GM12878 (cell line): ENCODE measurements around the gene LDLRAD4. TPM values are rescaled to one million over a fixed set of nuclear protein-coding genes. Genes with fewer than 3 reads are reported as not detected.

Source experiments
- ATAC-seq: fragments of 200-7000 bp; cut with Tn5 transposase; 3 replicates; pipeline ENCODE4 v1.9.1; 2020; ENCODE audit warnings: mild to moderate bottlenecking, moderate library complexity
- BruUV-seq: library from RNA; stranded (reverse); fragments of 400-500 nt; replicated peaks from 2 replicates; lab custom pipeline; 2021; lab: Mats Ljungman, UMichigan
- CTCF ChIA-PET: fragments of 300-600 bp; sonication (Branson Sonifier 250); formaldehyde crosslinking; extraction: SDS; loops from one replicate; lab custom pipeline; 2021; ENCODE audit warnings: inconsistent platforms; lab: Yijun Ruan, JAX
- POLR2A ChIA-PET: fragments of 350-600 bp; formaldehyde crosslinking; extraction: SDS; loops from one replicate; lab custom pipeline; 2021; ENCODE audit warnings: inconsistent platforms; lab: Charles Lee
- RAD21 ChIA-PET: fragments of 300-600 bp; sonication (Branson Sonifier 250); formaldehyde crosslinking; loops from one replicate; lab custom pipeline; 2023; ENCODE audit warnings: antibody characterized with exemption; ENCODE audit not compliant: unreplicated experiment; lab: Charles Lee
- SMC1A ChIA-PET: fragments of 300-600 bp; sonication (Branson Sonifier 250); formaldehyde crosslinking; loops from one replicate; lab custom pipeline; 2023; ENCODE audit not compliant: unreplicated experiment, uncharacterized antibody; lab: Charles Lee
- DNase-seq: peaks from one replicate; pipeline ENCODE4 v3.0.0-alpha.2; 2011; ENCODE audit warnings: low read depth, low spot score
- FAIRE-seq: peaks from 3 replicates; lab custom pipeline; 2011; peaks lifted over from hg19 to GRCh38; lab: Jason Lieb, UNC
- H2AFZ ChIP-seq: 2 replicates; pipeline ENCODE4 v1.6.0; 2011; ENCODE audit warnings: low read depth, low read length, control low read depth; ENCODE audit not compliant: control insufficient read depth
- H3K27ac ChIP-seq: 2 replicates; pipeline ENCODE4 v1.5.1; 2011; ENCODE audit warnings: control low read depth; ENCODE audit not compliant: control insufficient read depth, insufficient read depth
- H3K27me3 ChIP-seq, 2 experiments: replicated peaks in 1 of 2; 2 replicates each; pipeline versions ENCODE4 v1.6.0 to v1.6.1; 2011; ENCODE audit warnings: low read length in 1 of 2; ENCODE audit not compliant: control insufficient read depth in 2 of 2, insufficient read depth in 2 of 2
- H3K36me3 ChIP-seq, 2 experiments: 2 replicates each; pipeline ENCODE4 v1.5.1; 2011; ENCODE audit warnings: low read length in 1 of 2; ENCODE audit not compliant: control insufficient read depth in 2 of 2, insufficient read depth in 2 of 2
- H3K4me1 ChIP-seq: 2 replicates; pipeline ENCODE4 v1.6.1; 2011; ENCODE audit warnings: mild to moderate bottlenecking, low read length, moderate library complexity, mixed read lengths; ENCODE audit not compliant: control insufficient read depth, insufficient read depth
- H3K4me2 ChIP-seq: 2 replicates; pipeline ENCODE4 v1.6.0; 2011; ENCODE audit warnings: control low read depth; ENCODE audit not compliant: control insufficient read depth, insufficient read depth
- H3K4me3 ChIP-seq: fragments of 200-600 bp; sonication (generic); 2 replicates; pipeline ENCODE4 v1.5.1; 2016
- H3K79me2 ChIP-seq: 2 replicates; pipeline ENCODE4 v1.6.0; 2011; ENCODE audit warnings: low read length; ENCODE audit not compliant: control insufficient read depth, insufficient read depth
- H3K9ac ChIP-seq: 2 replicates; pipeline ENCODE4 v1.8.0; 2011; ENCODE audit warnings: low read length, control low read depth, mixed read lengths; ENCODE audit not compliant: control insufficient read depth, insufficient read depth
- H3K9me3 ChIP-seq: replicated peaks from 3 replicates; pipeline ENCODE4 v1.5.1; 2011; ENCODE audit warnings: mild to moderate bottlenecking, low read length; ENCODE audit not compliant: control insufficient read depth, insufficient read depth
- H4K20me1 ChIP-seq: 2 replicates; pipeline ENCODE4 v1.6.0; 2011; ENCODE audit not compliant: control insufficient read depth, insufficient read depth
- ASH2L ChIP-seq: fragments of 300-600, 200-600 bp; sonication (generic); IDR thresholded peaks from 2 replicates; pipeline ENCODE4 v1.6.1; 2017; ENCODE audit warnings: low read depth, mild to moderate bottlenecking, borderline replicate concordance
- CREM ChIP-seq: IDR thresholded peaks from 2 replicates; pipeline ENCODE4 v1.6.1; 2014; ENCODE audit warnings: antibody characterized with exemption, low read depth
- KLF5 ChIP-seq: fragments of 450-650 bp; IDR thresholded peaks from 2 replicates; pipeline ENCODE4 v1.6.1; 2014; ENCODE audit warnings: mild to moderate bottlenecking; ENCODE audit not compliant: partially characterized antibody
- POLR2A ChIP-seq: IDR thresholded peaks from 2 replicates; pipeline ENCODE4 v1.6.1; 2011; ENCODE audit warnings: low read depth, mild to moderate bottlenecking, low read length
- ZSCAN29 ChIP-seq: fragments of 450-650 bp; IDR thresholded peaks from 2 replicates; pipeline ENCODE4 v1.6.1; 2017; ENCODE audit warnings: mild to moderate bottlenecking, moderate library complexity
- WGBS: methylation state at CpG from one replicate; pipeline ENCODE4 v1.1.6; 2016; ENCODE audit warnings: low lambda C conversion rate; ENCODE audit not compliant: insufficient replicate concordance, insufficient coverage; ENCODE audit errors: missing lambda C conversion rate; 5-methylcytosine and 5-hydroxymethylcytosine counted together
- in situ Hi-C: fragments of 300-500 bp; cut with MboI; formaldehyde crosslinking; loops from 9 replicates; pipeline ENCODE4 v1.14.3; 2018; ENCODE audit warnings: mixed read lengths
- intact Hi-C: fragments of 100-400 bp; cut with micrococcal nuclease; formaldehyde crosslinking; loops from one replicate; pipeline ENCODE4 v1.14.2; 2022; ENCODE audit not compliant: unreplicated experiment
- polyA plus RNA-seq, 11 experiments: library from polyadenylated mRNA; depleted of rRNA in 4 of 11; unstranded in 6 of 11; stranded (reverse) in 5 of 11; fragments of >200 nt; fragmentation: Nextera tagmentation in 4 of 11; fragmentation: Illumina TruSeq in 1 of 11; extraction: Ambion mirVana in 4 of 11; extraction: Trizol in 1 of 11; gene quantifications; 1 replicate in 1 of 11; 2 replicates in 10 of 11; pipeline versions ENCODE4 v1.2.1 to v1.2.3, GENCODE V29; 2011 to 2016; ENCODE audit warnings: inconsistent platforms in 2 of 11, missing spikeins in 2 of 11, low read depth in 1 of 11
- total RNA-seq, 4 experiments: library from RNA; depleted of rRNA in 3 of 4; stranded (reverse); fragments of >200 nt in 3 of 4; fragmentation: Illumina TruSeq in 1 of 4; extraction: Trizol in 1 of 4; gene quantifications; 2 replicates each; pipeline versions ENCODE4 v1.2.1 to v1.2.3, GENCODE V29; 2013 to 2021
- TF ChIP-seq, protein P1 (sequence below): fragments of 450-650 bp; IDR thresholded peaks from 2 replicates; pipeline ENCODE4 v1.6.1; 2014; ENCODE audit warnings: mild to moderate bottlenecking
- TF ChIP-seq, protein P2 (sequence below): IDR thresholded peaks from 2 replicates; pipeline ENCODE4 v1.6.1; 2012; ENCODE audit warnings: low read depth, low read length, improper control_type of control experiment
- TF ChIP-seq, protein P3 (sequence below): fragments of 450-650 bp; IDR thresholded peaks from 2 replicates; pipeline ENCODE4 v1.6.1; 2017; ENCODE audit warnings: low read depth, mild to moderate bottlenecking, moderate library complexity
- TF ChIP-seq, protein P4 (sequence below): IDR thresholded peaks from 2 replicates; pipeline ENCODE4 v1.6.1; 2012; ENCODE audit warnings: low read length, inconsistent platforms

LDLRAD4 gene
- total and polyA plus RNA-seq, 10 of the 15 experiments (the other 5 are each of a cell fraction or from before 2014, with no cell fraction given), result 2.7 to 16.8 (median 11.2) TPM

DNA sequence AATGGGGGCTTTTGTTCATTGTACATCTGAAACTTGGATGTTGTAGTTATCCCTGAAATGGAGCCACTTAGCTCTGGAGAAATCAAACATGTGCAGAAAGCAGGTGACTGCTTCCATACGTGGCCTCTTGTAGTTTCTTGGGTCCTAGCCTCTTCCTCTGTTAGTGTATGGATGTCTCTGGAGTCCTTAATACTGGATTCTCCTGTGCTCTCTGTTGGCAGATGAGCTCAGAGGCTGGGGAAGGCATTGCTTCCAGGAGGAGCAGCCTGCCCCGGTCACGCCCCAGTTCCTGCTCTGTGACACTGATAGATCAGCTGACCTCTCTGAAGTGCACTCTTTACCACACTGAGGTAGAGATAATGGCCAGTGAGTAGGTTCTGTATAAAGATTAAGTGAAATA, 176.2 kb downstream of the LDLRAD4 start:
- Histone ChIP-seq H2AFZ (no peak overlapping the region), H4K20me1 (no peaks in the 10 kb centered on the region), H3K9me3 (no peaks in the 10 kb centered on the region), H3K79me2 (no peaks in the 10 kb centered on the region), H3K4me3 (no peak overlapping the region), H3K27me3 (peaks cover 0 to 2% of the 10 kb centered on the region in 2 experiments; a peak in 1 of 4 replicates), H3K4me1 (no peaks in the 10 kb centered on the region), H3K9ac (no peak overlapping the region), H3K36me3 (no peaks in the 10 kb centered on the region), H3K4me2 (no peak overlapping the region), H3K27ac (no peak overlapping the region)
- WGBS, result 55% methylated on average over 3 of the region's 3 CpGs
- FAIRE-seq (no peak), ATAC-seq (no peak), DNase-seq (no peak)
- intact Hi-C loops (no loop called here), in situ Hi-C loops (no loop called here)
- SMC1A ChIA-PET, result no interaction called here
- CTCF ChIA-PET, result interaction anchor here (0.7 kb wide), 1 partner anchor 314 kb away, joined by 5 read pairs; no protein-coding TSS in a partner anchor
- RAD21 ChIA-PET, result no interaction called here
- no TSS peak for BruUV-seq
- TF ChIP-seq POLR2A (no peak), ASH2L (no peak), CREM (no peak), ZSCAN29 (no peak), KLF5 (no peak)
- TF ChIP-seq, protein P1, sequence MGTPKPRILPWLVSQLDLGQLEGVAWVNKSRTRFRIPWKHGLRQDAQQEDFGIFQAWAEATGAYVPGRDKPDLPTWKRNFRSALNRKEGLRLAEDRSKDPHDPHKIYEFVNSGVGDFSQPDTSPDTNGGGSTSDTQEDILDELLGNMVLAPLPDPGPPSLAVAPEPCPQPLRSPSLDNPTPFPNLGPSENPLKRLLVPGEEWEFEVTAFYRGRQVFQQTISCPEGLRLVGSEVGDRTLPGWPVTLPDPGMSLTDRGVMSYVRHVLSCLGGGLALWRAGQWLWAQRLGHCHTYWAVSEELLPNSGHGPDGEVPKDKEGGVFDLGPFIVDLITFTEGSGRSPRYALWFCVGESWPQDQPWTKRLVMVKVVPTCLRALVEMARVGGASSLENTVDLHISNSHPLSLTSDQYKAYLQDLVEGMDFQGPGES, result no peak
- TF ChIP-seq, protein P2, sequence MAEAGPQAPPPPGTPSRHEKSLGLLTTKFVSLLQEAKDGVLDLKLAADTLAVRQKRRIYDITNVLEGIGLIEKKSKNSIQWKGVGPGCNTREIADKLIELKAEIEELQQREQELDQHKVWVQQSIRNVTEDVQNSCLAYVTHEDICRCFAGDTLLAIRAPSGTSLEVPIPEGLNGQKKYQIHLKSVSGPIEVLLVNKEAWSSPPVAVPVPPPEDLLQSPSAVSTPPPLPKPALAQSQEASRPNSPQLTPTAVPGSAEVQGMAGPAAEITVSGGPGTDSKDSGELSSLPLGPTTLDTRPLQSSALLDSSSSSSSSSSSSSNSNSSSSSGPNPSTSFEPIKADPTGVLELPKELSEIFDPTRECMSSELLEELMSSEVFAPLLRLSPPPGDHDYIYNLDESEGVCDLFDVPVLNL, result no peak
- TF ChIP-seq, protein P3, sequence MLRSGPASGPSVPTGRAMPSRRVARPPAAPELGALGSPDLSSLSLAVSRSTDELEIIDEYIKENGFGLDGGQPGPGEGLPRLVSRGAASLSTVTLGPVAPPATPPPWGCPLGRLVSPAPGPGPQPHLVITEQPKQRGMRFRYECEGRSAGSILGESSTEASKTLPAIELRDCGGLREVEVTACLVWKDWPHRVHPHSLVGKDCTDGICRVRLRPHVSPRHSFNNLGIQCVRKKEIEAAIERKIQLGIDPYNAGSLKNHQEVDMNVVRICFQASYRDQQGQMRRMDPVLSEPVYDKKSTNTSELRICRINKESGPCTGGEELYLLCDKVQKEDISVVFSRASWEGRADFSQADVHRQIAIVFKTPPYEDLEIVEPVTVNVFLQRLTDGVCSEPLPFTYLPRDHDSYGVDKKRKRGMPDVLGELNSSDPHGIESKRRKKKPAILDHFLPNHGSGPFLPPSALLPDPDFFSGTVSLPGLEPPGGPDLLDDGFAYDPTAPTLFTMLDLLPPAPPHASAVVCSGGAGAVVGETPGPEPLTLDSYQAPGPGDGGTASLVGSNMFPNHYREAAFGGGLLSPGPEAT, result no peak
- TF ChIP-seq, protein P4, sequence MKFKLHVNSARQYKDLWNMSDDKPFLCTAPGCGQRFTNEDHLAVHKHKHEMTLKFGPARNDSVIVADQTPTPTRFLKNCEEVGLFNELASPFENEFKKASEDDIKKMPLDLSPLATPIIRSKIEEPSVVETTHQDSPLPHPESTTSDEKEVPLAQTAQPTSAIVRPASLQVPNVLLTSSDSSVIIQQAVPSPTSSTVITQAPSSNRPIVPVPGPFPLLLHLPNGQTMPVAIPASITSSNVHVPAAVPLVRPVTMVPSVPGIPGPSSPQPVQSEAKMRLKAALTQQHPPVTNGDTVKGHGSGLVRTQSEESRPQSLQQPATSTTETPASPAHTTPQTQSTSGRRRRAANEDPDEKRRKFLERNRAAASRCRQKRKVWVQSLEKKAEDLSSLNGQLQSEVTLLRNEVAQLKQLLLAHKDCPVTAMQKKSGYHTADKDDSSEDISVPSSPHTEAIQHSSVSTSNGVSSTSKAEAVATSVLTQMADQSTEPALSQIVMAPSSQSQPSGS, result no peak
- POLR2A ChIA-PET, result no interaction called here
